ENCODE data around the gene OR10A5.
A peak's percentile ranks its signal among the peaks of the same experiment; 100 is the strongest.
"Not testable (repeated sequence)": the region's sequence is repeated elsewhere in the genome, so short reads cannot be mapped to it uniquely, and the experiment has no call there.

Gene OR10A5, protein sequence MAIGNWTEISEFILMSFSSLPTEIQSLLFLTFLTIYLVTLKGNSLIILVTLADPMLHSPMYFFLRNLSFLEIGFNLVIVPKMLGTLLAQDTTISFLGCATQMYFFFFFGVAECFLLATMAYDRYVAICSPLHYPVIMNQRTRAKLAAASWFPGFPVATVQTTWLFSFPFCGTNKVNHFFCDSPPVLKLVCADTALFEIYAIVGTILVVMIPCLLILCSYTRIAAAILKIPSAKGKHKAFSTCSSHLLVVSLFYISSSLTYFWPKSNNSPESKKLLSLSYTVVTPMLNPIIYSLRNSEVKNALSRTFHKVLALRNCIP

DNA sequence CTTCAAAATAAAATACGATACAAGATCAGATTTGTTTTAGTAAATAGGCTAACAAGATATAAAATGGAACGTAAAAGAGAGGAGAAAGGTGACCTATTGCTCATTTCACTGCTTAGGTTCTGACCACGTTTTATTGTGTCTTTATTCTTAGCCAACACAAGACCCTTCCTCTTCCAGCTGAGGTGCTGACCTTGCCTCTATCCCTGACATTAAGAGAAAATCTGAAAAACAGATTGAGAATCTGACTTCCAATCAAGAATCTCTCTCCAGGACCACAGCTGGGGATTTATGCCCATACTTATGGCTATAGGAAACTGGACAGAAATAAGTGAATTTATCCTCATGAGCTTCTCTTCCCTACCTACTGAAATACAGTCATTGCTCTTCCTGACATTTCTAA lies at the start of gene OR10A5:
OR10A5 (plus strand) TSS at position 301 of the 400 bp plus-strand sequence; CDS start at position 301, 0 bp downstream.
- TF ChIP-seq, protein P1, sequence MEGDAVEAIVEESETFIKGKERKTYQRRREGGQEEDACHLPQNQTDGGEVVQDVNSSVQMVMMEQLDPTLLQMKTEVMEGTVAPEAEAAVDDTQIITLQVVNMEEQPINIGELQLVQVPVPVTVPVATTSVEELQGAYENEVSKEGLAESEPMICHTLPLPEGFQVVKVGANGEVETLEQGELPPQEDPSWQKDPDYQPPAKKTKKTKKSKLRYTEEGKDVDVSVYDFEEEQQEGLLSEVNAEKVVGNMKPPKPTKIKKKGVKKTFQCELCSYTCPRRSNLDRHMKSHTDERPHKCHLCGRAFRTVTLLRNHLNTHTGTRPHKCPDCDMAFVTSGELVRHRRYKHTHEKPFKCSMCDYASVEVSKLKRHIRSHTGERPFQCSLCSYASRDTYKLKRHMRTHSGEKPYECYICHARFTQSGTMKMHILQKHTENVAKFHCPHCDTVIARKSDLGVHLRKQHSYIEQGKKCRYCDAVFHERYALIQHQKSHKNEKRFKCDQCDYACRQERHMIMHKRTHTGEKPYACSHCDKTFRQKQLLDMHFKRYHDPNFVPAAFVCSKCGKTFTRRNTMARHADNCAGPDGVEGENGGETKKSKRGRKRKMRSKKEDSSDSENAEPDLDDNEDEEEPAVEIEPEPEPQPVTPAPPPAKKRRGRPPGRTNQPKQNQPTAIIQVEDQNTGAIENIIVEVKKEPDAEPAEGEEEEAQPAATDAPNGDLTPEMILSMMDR (IDR thresholded peaks at IDR 0.05; ENCODE audit: insufficient read depth, low read length, poor library complexity, severe bottlenecking), result no peak
- no peaks in the 10 kb centered on the region for H3K27me3 ChIP-seq (replicated peaks; ENCODE audit: control insufficient read depth, insufficient read depth, low read length)
- no peak for DNase-seq (ENCODE audit: extremely low read depth, insufficient read length)
- no peaks in the 10 kb centered on the region for H3K36me3 ChIP-seq (ENCODE audit: control insufficient read depth, insufficient read depth, low read length)
- H3K4me3 ChIP-seq (replicated peaks; ENCODE audit: low read depth, low read length), result no peak within 1 kb of the TSS

DNA sequence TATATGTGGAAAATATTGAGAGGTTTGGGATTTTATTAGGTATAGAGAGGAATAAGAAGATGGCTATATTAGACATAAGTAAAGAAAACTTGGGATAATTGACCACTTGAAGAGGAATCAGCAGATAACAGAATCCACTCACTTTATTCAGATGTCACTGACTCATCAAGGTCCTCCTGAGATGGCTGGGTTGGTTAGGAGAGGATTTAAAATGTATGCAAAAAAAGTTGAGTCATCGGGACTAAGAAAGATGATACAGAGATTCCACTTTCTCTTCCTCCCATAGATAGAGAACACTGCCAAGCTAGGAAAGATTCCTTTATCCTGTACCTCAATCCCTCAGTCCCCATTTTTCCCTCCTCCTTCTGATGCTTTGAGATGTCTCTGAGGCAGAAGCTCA lies 46.1 kb upstream of the OR10A5 start, which contains the start of gene OR6A2:
OR6A2 (minus strand) TSS at position 288 of the 400 bp plus-strand sequence. CDS start 3,981 bp downstream, outside the sequence.
- Histone ChIP-seq H3K36me3 (ENCODE audit: control insufficient read depth, insufficient read depth, low read length) (no peaks in the 10 kb centered on the region), H3K27me3 (replicated peaks; ENCODE audit: control insufficient read depth, insufficient read depth, low read length) (no peaks in the 10 kb centered on the region), H3K4me3 (replicated peaks; ENCODE audit: low read depth, low read length) (no peak within 1 kb of the TSS)
- TF ChIP-seq, protein P1 (IDR thresholded peaks at IDR 0.05; ENCODE audit: insufficient read depth, low read length, poor library complexity, severe bottlenecking), result no peak
- no peak for DNase-seq (ENCODE audit: extremely low read depth, insufficient read length)

GRCh38 chr11:6801075-6801474 lies 44.4 kb upstream of the OR10A5 start:
- DNase-seq (ENCODE audit: extremely low read depth, insufficient read length); H3K36me3 ChIP-seq (ENCODE audit: control insufficient read depth, insufficient read depth, low read length); H3K4me3 ChIP-seq (replicated peaks; ENCODE audit: low read depth, low read length); H3K27me3 ChIP-seq (replicated peaks; ENCODE audit: control insufficient read depth, insufficient read depth, low read length): not testable (repeated sequence)

DNA sequence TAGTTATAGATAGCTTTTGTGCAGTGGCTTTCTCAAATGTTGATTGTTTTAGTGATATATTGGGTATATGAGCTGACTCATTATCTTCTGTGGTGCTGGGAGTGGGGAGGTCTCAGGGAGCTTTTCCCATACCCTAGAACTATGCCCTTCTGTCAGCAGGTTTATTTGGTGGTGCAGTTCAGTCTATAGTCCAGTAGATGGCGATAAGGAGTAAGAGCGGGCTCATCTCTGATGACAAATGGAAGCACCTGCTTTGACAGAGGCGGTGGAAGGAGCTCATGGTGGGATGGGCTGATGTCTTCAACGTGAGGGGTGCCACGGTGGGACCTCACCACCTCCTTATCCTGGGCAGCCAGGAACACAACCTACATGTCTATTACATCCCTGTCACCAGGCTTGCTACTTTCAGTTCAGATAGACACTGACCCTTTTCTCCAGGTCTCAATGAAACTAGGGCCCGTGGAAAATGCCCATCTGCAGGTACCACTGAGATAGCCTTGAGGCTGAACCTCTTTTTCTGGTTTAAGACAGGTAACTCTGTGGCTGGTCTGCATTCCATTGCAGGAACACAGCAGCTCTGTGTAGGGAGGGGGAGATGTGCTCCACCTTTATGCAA lies 33.0 kb upstream of the OR10A5 start:
- DNase-seq (ENCODE audit: extremely low read depth, insufficient read length), result peak; percentile 17
- Histone ChIP-seq H3K36me3 (ENCODE audit: control insufficient read depth, insufficient read depth, low read length) (no peaks in the 10 kb centered on the region), H3K4me3 (replicated peaks; ENCODE audit: low read depth, low read length) (no peak overlapping the region), H3K27me3 (replicated peaks; ENCODE audit: control insufficient read depth, insufficient read depth, low read length) (no peaks in the 10 kb centered on the region)
- TF ChIP-seq, protein P1 (IDR thresholded peaks at IDR 0.05; ENCODE audit: insufficient read depth, low read length, poor library complexity, severe bottlenecking), result peak; percentile 91

GRCh38 chr11:6813656-6814055 lies 31.8 kb upstream of the OR10A5 start:
- TF ChIP-seq, protein P1 (IDR thresholded peaks at IDR 0.05; ENCODE audit: insufficient read depth, low read length, poor library complexity, severe bottlenecking), result no peak
- DNase-seq (ENCODE audit: extremely low read depth, insufficient read length), result no peak
- Histone ChIP-seq H3K36me3 (ENCODE audit: control insufficient read depth, insufficient read depth, low read length) (no peaks in the 10 kb centered on the region), H3K4me3 (replicated peaks; ENCODE audit: low read depth, low read length) (no peak overlapping the region), H3K27me3 (replicated peaks; ENCODE audit: control insufficient read depth, insufficient read depth, low read length) (no peaks in the 10 kb centered on the region)

GRCh38 chr11:6817694-6818093 lies 27.8 kb upstream of the OR10A5 start:
- no peaks in the 10 kb centered on the region for H3K36me3 ChIP-seq (ENCODE audit: control insufficient read depth, insufficient read depth, low read length)
- no peaks in the 10 kb centered on the region for H3K27me3 ChIP-seq (replicated peaks; ENCODE audit: control insufficient read depth, insufficient read depth, low read length)
- H3K4me3 ChIP-seq (replicated peaks; ENCODE audit: low read depth, low read length), result no peak overlapping the region
- TF ChIP-seq, protein P1 (IDR thresholded peaks at IDR 0.05; ENCODE audit: insufficient read depth, low read length, poor library complexity, severe bottlenecking), result no peak
- no peak for DNase-seq (ENCODE audit: extremely low read depth, insufficient read length)
